GM10266 (cell line): ENCODE measurements around the gene UNC13A.
"Not testable (repeated sequence)": the region's sequence is repeated elsewhere in the genome, so short reads cannot be mapped to it uniquely, and the experiment has no call there.

Experiments used
- DNase-seq: peaks from one replicate; pipeline ENCODE4 v3.0.0; 2012; ENCODE audit errors: extremely low spot score
- CTCF ChIP-seq: IDR thresholded peaks from 2 replicates; pipeline ENCODE4 v1.5.1; 2012; ENCODE audit warnings: mild to moderate bottlenecking, low read depth; ENCODE audit not compliant: control insufficient read depth, insufficient read depth; ENCODE audit errors: missing control alignments

UNC13A gene

GRCh38 chr19:17570791-17571190, 117.4 kb downstream of the UNC13A start:
- TF ChIP-seq CTCF, result no peak
- DNase-seq, result no peak

GRCh38 chr19:17570291-17570690, 117.9 kb downstream of the UNC13A start:
- not testable (repeated sequence) for DNase-seq

- no peak for TF ChIP-seq CTCF
- DNase-seq, result no peak
These were observed 120.2 kb downstream of the UNC13A start for GRCh38 chr19:17567940-17568339.

GRCh38 chr19:17565611-17566010, 122.5 kb downstream of the UNC13A start:
- no peak for TF ChIP-seq CTCF
- no peak for DNase-seq

DNA sequence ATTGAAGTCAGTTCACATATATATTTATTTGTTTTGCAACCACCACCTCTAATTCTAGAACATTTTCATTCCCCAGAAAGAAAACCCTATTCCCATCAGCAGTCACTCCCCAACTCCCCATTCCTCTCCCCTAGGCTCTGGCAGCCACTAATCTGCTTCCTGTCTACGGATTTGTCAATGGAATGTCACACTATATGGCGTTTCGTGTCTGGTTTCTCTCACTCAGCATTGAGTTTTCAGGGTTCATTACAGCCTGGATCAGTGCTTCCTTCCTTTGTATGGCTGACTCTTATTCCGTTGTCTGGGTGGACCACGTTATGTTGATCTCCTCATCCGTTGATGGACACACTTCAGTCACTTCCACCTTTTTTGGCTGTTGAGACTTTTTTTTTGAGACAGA, 123.4 kb downstream of the UNC13A start:
- TF ChIP-seq CTCF, result no peak

DNA sequence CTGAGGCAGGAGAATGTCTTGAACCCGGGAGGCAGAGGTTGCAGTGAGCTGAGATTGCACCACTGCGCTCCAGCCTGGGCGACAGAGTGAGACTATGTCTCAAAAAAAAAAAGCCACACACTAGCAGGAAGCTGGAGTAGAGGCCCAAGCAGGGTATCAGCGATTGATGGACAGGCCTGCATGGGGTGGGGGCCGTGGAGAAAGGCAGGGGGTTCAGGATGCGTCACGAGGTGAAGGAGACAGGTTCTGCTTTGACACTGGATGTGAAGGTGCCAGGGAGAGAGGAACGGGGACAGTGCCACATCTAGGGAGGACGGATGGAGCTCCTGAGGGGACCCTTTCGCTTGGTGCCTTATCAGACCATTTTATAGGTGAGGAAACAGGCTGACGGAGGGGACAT, 125.6 kb downstream of the UNC13A start:
- no peak for TF ChIP-seq CTCF
- DNase-seq, result no peak

More for the DNA sequence above, 123.4 kb downstream of the UNC13A start:
- DNase-seq, result no peak

GRCh38 chr19:17562097-17562496, 126.1 kb downstream of the UNC13A start:
- no peak for DNase-seq
- no peak for TF ChIP-seq CTCF

DNA sequence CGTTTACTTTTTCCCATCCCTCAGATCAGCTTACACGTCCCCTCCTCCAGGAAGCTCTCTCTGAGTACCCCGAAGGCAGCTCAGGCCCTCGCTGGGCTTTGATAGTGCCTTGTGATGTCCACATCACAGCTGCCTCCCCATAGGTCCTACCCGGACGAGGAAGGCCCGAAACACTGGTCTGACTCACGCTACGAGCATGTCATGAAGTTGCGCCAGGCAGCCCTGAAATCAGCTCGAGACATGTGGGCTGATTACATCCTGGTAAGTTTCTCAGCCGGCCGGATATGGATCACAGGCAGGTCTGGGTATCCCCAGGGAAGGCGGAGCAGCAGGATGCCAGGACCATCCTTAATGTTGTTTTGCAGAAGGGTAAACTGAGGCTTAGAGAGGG, 128.0 kb downstream of the UNC13A start:
- DNase-seq, result no peak

More for the DNA sequence above, 128.0 kb downstream of the UNC13A start:
- no peak for TF ChIP-seq CTCF
